HG03135 (cell line): ENCODE results near the gene DMRTC2.

Experiments used
- ATAC-seq: cut with Tn5 transposase; IDR thresholded peaks from one replicate; pipeline ENCODE4 v1.9.1; 2021; ENCODE audit warnings: mild to moderate bottlenecking, moderate library complexity; ENCODE audit not compliant: unreplicated experiment

DMRTC2 gene

GRCh38 chr19:41845001-41845050 is at the start of gene DMRTC2:
DMRTC2 (plus strand) TSS chr19:41845042; CDS start chr19:41847429, 2,387 bp downstream.
- ATAC-seq = no peak

- ATAC-seq = no peak
Measured at GRCh38 chr19:41796362-41796761, 48.5 kb upstream of the DMRTC2 start, which contains the start of gene CEACAM3. CEACAM3 (plus strand) TSS chr19:41796587; CDS start chr19:41796678, 91 bp downstream.

DNA sequence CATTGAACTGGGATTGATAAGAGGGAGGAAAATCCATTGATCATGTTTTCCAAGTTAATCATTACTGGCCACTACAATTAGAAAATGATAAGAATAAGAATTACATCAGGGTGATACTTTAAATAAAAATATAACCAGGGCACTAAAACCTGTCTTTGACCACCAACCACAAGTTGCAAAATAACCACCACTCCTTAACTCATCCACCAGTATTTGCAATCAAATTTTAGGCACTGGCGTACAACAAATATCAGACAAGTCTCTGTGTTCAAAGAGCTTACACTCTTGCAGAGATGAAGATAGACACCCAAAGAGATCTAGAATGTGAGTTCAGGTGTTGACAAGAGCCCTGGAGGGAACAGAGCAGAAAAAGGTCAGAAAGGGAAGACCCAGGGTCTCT is 47.9 kb upstream of the DMRTC2 start:
- no peak for ATAC-seq

DNA sequence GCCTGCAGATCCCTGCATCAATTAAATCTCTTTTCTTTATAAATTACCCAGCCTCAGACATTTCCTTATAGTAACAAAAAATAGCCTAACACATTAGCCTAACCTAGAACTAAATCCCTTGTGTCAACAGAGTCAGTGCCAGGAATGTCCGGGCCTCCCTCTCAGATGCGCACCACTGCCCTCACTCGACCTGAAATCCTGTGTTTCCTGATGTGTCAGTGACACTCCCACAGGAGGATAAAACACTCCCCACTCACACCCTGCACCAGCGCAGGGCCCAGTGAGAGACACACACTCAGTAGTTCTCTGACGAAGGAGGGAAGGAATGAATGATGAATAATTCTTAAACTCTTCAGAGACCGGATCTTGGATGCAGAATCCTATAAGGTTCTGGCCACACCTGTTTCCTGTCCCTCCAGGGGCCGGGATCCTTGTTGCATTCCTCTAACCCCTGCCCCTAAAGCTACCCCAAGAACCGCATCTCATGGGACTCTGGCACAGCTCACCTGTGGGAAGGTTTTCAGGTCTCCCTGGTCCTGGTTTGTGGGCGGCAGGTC is 45.3 kb upstream of the DMRTC2 start:
- no peak for ATAC-seq

GRCh38 chr19:41801031-41801430 is 43.8 kb upstream of the DMRTC2 start:
- ATAC-seq = no peak

GRCh38 chr19:41801792-41802211 is 43.0 kb upstream of the DMRTC2 start:
- ATAC-seq = no peak

GRCh38 chr19:41802770-41803169 is 42.1 kb upstream of the DMRTC2 start:
- no peak for ATAC-seq

DNA sequence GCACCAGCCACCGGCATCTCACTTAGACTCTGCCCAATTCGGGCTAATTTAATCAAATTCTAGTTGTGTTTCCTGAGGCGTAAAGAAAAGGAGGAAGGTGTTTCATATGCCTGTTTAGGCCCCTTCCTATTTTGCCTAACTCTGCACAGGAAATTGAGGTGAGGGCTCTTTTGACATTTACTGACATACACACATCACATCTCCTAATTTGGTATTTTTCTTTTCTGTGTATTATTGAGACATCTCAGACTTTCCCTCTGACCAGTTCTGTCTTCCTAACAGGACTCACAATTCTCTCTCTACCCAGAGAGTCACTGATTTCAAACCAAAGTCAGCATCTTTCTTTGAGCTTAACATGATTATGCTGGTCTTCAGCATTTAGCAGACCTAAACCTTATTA is 40.5 kb upstream of the DMRTC2 start:
- no peak for ATAC-seq

DNA sequence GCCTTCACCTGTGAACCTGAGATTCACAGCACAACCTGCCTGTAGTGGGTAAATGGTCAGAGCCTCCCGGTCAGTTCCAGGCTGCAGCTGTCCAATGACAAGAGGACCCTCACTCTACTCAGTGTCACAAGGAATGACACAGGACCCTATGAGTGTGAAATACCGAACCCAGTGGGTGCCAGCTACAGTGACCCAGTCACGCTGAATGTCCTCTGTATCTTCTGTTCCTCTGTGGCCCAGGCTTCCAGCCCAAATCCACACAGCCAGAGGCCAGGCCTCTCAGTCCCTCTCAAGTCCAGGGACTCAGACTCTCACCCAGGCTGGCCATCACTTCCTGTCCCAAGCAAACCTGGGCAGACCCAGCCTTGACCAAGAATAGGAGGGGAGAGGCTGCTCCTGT is 37.7 kb upstream of the DMRTC2 start:
- no peak for ATAC-seq

DNA sequence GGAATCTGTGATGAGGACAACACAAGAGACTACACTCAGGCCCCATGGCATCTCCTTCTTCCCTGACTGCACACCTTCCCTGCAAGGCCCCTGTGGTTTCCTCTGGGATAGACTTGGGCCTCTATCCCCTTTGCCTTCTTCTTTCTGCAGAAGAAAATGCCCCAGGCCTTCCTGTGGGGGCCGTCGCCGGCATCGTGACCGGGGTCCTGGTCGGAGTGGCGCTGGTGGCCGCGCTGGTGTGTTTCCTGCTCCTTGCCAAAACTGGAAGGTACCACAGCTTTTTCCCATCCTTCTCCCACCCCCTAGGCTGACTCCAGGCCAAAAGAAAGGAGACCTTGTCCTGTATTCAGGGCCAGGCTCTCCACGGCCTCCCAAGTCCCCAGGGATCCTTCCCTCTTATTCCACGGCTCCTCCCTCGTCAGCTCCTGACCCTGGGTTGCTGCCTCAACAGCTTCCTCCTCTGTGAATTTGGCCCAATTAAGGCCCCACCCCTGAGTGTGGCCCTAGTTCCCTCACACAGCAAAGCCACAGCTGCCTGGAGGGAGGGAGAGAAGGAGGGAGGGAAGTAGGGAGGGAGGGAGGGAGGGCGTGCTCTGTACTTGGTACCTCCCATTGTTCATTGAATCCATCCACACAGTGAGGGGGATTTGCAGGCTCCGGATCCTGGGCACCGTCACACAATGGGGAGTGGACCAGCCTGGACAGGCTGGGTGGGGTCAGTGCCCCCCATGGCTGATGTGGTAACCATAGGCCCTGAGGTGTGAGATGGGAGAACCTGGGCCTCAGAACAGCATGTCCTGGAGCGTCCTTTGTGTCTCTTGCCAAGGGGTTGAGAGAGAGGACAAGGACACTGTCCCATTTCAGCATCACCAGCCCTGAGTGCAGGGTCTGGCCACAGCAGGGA is 35.9 kb upstream of the DMRTC2 start:
- no peak for ATAC-seq

GRCh38 chr19:41810301-41810700 is 34.5 kb upstream of the DMRTC2 start:
- no peak for ATAC-seq

DNA sequence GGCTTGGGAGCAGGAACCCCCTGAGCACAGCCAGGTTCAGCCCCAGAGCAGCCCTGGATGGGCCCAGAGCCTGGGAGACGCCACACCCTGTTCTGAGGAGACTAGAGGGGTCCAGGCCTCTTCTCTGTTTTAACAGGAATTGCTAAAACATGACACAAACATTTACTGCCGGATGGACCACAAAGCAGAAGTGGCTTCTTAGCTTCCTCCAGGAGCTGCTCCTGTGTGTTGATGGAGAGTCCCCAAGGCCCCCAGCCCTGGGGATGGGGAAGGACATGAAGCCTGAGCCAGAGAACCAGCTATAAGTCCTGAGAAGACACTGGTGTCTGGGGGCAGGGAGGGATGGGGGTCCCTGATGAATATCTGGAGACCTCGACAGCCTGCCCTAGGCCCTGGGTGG is 33.8 kb upstream of the DMRTC2 start:
- ATAC-seq = no peak

DNA sequence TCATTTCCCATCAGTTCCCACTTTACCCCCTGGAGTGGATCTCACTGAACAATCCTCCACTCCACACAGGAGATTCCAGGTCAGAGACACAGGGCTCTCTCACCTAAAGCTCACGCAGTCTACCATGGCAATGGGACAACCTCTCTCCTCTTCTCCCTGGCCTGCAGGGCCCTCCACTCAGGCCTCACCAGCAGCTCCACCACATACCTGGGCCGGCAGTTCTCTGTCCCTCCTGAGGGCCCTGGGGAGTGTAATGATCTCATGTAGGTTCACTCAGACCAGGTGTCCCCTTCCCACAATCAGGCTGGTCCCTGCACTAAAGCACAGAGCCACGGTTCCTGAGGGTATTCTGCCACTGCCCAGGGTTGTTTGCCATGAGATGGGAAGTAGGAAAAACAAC is 32.9 kb upstream of the DMRTC2 start:
- ATAC-seq = no peak

GRCh38 chr19:41813911-41814310 is 30.9 kb upstream of the DMRTC2 start:
- ATAC-seq = no peak

- ATAC-seq = no peak
Measured at GRCh38 chr19:41815301-41815700, 29.5 kb upstream of the DMRTC2 start.

DNA sequence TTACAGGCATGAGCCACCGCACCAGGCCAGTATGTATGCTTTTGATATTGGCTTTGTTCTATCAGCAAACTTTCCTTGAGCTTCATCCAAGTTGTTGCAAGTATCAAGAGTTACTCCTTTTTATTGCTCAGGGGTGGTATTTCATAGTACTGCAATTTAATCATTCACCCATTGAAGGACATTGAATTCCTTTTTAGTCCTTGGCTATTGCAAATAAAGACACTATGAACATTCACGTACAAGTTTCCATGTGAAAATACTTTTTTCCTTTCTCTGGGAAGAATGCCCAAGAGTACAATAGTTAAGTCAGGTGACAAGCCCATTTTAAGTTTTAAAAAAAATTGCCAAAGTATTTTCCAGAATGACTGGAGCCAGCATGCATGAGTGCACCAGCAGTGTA is 28.1 kb upstream of the DMRTC2 start:
- ATAC-seq = no peak

DNA sequence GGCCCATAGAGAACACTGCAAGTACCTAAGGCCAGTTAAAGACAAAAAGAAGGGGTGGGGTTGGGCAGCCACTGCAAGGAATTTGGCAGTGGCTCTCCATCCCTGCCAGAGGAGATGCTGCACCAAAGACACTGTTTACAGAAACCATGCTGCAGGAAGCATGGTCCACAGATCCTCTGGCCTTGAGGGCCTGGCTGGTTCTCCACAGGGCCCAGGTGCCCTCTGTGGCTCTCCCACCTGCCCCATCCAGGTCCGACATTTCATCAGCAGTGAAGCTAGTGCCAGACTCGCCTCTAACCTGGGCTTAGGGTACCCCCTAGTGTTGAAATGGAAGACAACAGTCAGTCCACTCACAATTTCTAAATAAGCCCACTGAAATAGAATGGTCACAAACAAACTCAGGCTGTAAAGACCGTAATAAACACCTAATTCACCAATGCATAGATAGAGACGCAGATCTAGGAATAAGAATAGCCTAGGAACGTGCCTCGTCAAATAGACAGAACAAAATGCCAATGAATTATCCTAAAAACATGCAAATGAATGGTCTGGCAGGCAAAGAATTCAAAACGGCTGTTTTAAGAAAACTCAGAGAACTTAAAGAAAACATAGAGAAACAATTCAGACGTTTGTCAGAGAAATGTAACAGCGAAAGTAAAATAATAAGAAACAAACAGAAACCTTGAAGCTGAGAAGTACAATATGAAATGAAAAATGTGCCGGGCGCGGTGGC is 23.7 kb upstream of the DMRTC2 start:
- no peak for ATAC-seq

- ATAC-seq = no peak
Measured at GRCh38 chr19:41837981-41838708, 6.7 kb upstream of the DMRTC2 start.

DNA sequence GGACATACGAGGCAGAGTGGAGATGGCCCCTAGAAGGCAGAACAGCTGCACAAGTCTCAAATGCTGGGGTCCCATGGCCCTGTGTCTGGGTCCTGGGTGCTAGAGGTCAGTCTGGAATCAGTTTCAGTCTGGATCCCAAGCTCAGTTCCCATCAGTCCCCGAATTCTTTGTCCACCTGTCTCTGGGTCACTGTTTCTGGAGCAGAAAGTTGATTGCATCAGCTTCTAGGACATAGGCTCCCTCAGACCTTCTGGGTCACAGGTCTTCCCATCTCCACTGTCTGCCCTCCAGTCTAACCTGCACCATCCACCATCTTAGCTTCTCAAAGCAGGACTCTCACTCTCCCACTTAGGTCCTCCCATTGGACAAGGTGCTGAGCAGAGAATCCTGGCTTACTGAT is 5.6 kb upstream of the DMRTC2 start:
- no peak for ATAC-seq

DNA sequence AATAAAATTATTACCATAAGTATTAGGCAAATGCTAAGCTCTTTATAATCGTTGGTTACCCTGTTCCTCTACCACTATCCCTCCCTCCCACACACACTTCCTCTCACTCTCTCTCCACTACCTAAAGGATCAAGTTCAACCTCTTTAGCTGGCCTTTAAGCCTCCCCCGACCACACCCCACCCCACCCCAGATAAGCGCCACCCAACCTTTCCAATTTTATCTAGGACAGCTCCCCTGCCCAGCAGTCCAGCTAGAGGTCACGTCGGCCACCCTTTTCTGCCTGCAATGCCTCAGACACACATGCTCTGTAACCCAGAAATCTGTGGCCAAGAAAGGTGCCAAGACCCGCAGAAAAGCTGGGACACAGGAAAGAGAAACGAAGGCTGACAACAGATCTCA is 1.5 kb upstream of the DMRTC2 start:
- ATAC-seq = no peak

DNA sequence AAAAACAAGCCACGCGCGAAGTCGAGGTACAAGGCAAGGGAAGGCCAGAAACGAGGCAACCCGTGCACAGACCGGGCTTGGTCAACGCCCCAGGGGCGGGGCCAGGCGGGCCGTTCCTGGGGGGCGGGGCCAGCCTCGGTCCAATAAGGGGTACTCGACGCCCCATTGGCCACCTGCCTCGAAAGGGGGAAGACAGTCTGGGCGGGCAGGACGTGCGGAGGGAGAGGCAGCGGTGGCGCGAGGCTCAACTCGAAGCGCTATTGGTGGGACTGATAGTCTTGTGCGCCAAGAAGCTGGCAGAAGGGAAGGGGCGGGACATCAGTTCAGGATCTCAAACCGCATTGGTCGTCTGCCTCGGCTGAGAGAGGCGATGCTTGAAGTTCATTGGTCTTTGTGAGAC is 241 bp upstream of the DMRTC2 start, which contains the start of gene LYPD4:
Gene LYPD4, minus strand, starts transcription at position 83 of the 400 bp plus-strand sequence. CDS start 5,398 bp downstream, outside the sequence.
- ATAC-seq = no peak
